ENCODE measurements around the gene KRT78.

Gene KRT78

DNA sequence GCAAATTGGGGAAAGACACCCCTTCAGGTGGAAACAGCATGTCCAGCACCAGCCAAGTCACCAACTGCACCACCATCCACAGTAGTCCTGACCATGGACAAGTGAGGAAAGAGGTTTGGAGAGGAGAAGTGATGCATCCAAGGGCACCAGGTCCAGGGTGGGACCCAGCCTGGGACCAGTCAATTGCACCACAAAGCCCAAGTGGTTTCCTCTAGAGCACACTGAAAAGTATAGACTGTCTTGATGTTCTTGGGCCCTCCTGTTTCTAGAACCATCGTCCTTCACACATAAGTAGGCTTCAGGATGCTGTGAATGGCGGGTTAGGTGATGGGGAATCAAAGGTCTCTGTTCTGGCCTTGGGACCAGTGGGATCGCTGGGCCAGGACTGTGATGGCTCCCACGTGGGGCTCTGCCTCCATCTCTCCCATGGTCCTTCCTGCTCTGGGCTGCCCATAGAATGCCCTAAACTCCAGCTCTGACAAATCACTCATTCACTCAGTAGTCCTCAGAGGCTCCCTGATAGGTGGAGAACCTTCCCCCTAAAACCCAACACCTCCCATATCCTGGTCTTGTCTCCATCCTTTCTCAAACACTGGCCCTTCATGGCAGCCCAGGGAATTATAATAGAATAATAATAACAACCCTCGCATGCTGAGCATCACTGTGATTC lies 23.9 kb downstream of the KRT78 start:
- Histone ChIP-seq H3K4me2 (ENCODE audit: low read length) (no peak overlapping the region), H3K27ac (ENCODE audit: low read depth, low read length) (no peak overlapping the region), H3F3A (ENCODE audit: control insufficient read depth, insufficient read depth) (no peaks in the 10 kb centered on the region), H3K79me2 (ENCODE audit: control insufficient read depth, low read length) (no peaks in the 10 kb centered on the region), H3K9me2 (replicated peaks; ENCODE audit: control insufficient read depth, low read length) (no peaks in the 10 kb centered on the region), H3K36me3 (ENCODE audit: control insufficient read depth, low read length) (no peaks in the 10 kb centered on the region), H3K4me1 (ENCODE audit: control insufficient read depth, low read length) (no peaks in the 10 kb centered on the region), H4K20me1 (ENCODE audit: control insufficient read depth, insufficient read depth, low read depth, low read length) (no peaks in the 10 kb centered on the region), H3K27me3 (ENCODE audit: control insufficient read depth, low read length) (no peaks in the 10 kb centered on the region; the same call in 1 of the 2 replicates), H3K4me3 (ENCODE audit: low read length) (no peak overlapping the region), H3K9me3 (ENCODE audit: control insufficient read depth, insufficient read depth, low read length) (no peaks in the 10 kb centered on the region)
- no peak for TF ChIP-seq EZH2phosphoT487 (IDR thresholded peaks at IDR 0.05; ENCODE audit: borderline replicate concordance, low read length)
- TF ChIP-seq CTCF (IDR thresholded peaks at IDR 0.05; ENCODE audit: low read depth, low read length, poor library complexity, severe bottlenecking) = no peak

- H3K79me2 ChIP-seq (ENCODE audit: control insufficient read depth, low read length) = no peaks in the 10 kb centered on the region
- H3K4me1 ChIP-seq (ENCODE audit: control insufficient read depth, low read length) = no peaks in the 10 kb centered on the region
- TF ChIP-seq EZH2phosphoT487 (IDR thresholded peaks at IDR 0.05; ENCODE audit: borderline replicate concordance, low read length) = no peak
- no peak for TF ChIP-seq CTCF (IDR thresholded peaks at IDR 0.05; ENCODE audit: low read depth, low read length, poor library complexity, severe bottlenecking)
- H3K27me3 ChIP-seq (ENCODE audit: control insufficient read depth, low read length) = no peaks in the 10 kb centered on the region; the same call in 1 of the 2 replicates
- H3K4me2 ChIP-seq (ENCODE audit: low read length) = no peak overlapping the region
- no peak overlapping the region for H3K4me3 ChIP-seq (ENCODE audit: low read length)
- no peaks in the 10 kb centered on the region for H3K36me3 ChIP-seq (ENCODE audit: control insufficient read depth, low read length)
- no peaks in the 10 kb centered on the region for H4K20me1 ChIP-seq (ENCODE audit: control insufficient read depth, insufficient read depth, low read depth, low read length)
- no peak overlapping the region for H3K27ac ChIP-seq (ENCODE audit: low read depth, low read length)
- H3K9me3 ChIP-seq (ENCODE audit: control insufficient read depth, insufficient read depth, low read length) = no peaks in the 10 kb centered on the region
- no peaks in the 10 kb centered on the region for H3F3A ChIP-seq (ENCODE audit: control insufficient read depth, insufficient read depth)
- H3K9me2 ChIP-seq (replicated peaks; ENCODE audit: control insufficient read depth, low read length) = no peaks in the 10 kb centered on the region
Measured at GRCh38 chr12:52823761-52824450, 24.9 kb downstream of the KRT78 start.

DNA sequence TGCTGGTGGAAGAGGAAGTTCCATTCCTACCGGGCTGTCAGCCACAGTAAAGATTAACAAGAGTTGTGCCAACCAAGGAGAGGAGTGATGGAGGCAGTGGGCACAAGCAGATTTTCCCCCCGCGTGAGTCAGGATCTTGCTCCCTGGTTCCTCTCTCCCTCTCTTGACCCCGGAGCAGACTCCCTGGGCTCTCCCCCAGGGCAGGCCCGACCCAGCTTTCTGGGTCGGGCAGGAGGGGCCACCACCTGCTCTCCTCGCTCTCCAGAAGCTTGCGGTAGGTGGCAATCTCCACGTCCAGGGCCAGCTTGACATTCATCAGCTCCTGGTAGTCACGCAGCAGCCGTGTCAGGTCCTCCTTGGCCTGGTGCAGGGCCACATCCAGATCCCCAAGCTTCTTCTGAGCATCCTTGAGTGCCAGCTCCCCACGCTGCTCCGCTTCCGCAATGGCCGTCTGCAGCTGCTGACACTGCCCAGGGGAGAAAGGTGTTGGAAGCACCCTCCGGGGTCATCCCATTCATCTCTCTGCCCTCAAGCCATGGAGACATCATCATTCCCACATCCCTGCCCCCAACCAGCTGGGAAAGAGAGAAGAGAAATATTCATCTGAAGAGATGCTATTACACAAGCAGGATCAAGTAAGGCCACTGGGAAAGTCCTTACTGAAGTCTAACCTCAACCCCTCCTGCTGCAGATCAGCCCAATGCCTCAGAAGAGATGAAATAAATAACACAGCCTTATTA lies 25.9 kb downstream of the KRT78 start:
- H4K20me1 ChIP-seq (ENCODE audit: control insufficient read depth, insufficient read depth, low read depth, low read length) = no peaks in the 10 kb centered on the region
- H3K27me3 ChIP-seq (ENCODE audit: control insufficient read depth, low read length) = no peaks in the 10 kb centered on the region; the same call in 1 of the 2 replicates
- no peaks in the 10 kb centered on the region for H3K79me2 ChIP-seq (ENCODE audit: control insufficient read depth, low read length)
- no peaks in the 10 kb centered on the region for H3K9me3 ChIP-seq (ENCODE audit: control insufficient read depth, insufficient read depth, low read length)
- H3K36me3 ChIP-seq (ENCODE audit: control insufficient read depth, low read length) = no peaks in the 10 kb centered on the region
- H3K4me1 ChIP-seq (ENCODE audit: control insufficient read depth, low read length) = no peaks in the 10 kb centered on the region
- TF ChIP-seq EZH2phosphoT487 (IDR thresholded peaks at IDR 0.05; ENCODE audit: borderline replicate concordance, low read length) = no peak
- TF ChIP-seq CTCF (IDR thresholded peaks at IDR 0.05; ENCODE audit: low read depth, low read length, poor library complexity, severe bottlenecking) = no peak
- H3K9me2 ChIP-seq (replicated peaks; ENCODE audit: control insufficient read depth, low read length) = no peaks in the 10 kb centered on the region
- H3K4me2 ChIP-seq (ENCODE audit: low read length) = no peak overlapping the region
- H3K27ac ChIP-seq (ENCODE audit: low read depth, low read length) = no peak overlapping the region
- no peaks in the 10 kb centered on the region for H3F3A ChIP-seq (ENCODE audit: control insufficient read depth, insufficient read depth)
- no peak overlapping the region for H3K4me3 ChIP-seq (ENCODE audit: low read length)
